Stimulated activated memory B cell treated with anti-CD40 and anti-IgM and Interleukin-4, amounts not matched to agents 10 μg/mL and 1 μg/mL and 100 μg/mL, for 72 hours (primary cell): ENCODE results near the gene SAP130.

ENCODE experiments used
- ATAC-seq: fragments of 150-1000 bp; cut with Tn5 transposase; 2 replicates; pipeline ENCODE4 v1.10.0; 2021
- H3K27ac Mint-ChIP-seq: one replicate; pipeline ENCODE4 v1.8.0; 2022; ENCODE audit warnings: mild to moderate bottlenecking, mixed read lengths
- H3K27me3 Mint-ChIP-seq: one replicate; pipeline ENCODE4 v1.8.0; 2022; ENCODE audit warnings: mixed read lengths
- H3K36me3 Mint-ChIP-seq: one replicate; pipeline ENCODE4 v1.8.0; 2022; ENCODE audit warnings: mixed read lengths
- H3K4me1 Mint-ChIP-seq: one replicate; pipeline ENCODE4 v1.8.0; 2022; ENCODE audit warnings: mixed read lengths
- H3K4me3 Mint-ChIP-seq: one replicate; pipeline ENCODE4 v1.8.0; 2022; ENCODE audit warnings: mild to moderate bottlenecking, moderate library complexity, mixed read lengths
- H3K9me3 Mint-ChIP-seq: one replicate; pipeline ENCODE4 v1.8.0; 2022; ENCODE audit warnings: mixed read lengths

Gene SAP130

GRCh38 chr2:127993659-127994058 is 34.2 kb downstream of the SAP130 start:
- no peaks in the 10 kb centered on the region for H3K9me3 Mint-ChIP-seq
- no peak for ATAC-seq
- H3K4me1 Mint-ChIP-seq, result no peaks in the 10 kb centered on the region
- no peak overlapping the region for H3K4me3 Mint-ChIP-seq
- no peaks in the 10 kb centered on the region for H3K27me3 Mint-ChIP-seq
- no peak overlapping the region for H3K27ac Mint-ChIP-seq
- H3K36me3 Mint-ChIP-seq, result peaks cover 49% of the 10 kb centered on the region

DNA sequence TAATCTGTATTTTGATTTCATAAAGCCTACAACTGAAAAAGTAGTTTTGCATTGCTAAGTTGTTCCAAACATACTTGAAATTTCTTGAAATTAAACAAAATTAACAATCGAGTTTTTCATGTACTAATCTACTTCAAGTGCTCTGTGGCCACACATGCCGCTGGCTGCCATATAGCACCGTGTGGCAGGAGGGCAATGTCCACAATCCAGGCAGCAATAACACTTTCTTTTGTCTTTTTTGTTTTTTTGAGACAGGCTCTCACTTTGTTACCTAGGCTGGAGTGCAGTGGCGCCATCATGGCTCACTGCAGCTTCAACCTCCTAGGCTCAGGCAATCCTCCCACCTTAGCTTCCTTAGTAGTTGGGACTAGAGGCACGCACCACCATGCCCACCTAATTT is 36.1 kb downstream of the SAP130 start:
- no peak overlapping the region for H3K4me3 Mint-ChIP-seq
- no peaks in the 10 kb centered on the region for H3K4me1 Mint-ChIP-seq
- H3K27ac Mint-ChIP-seq, result no peak overlapping the region
- no peaks in the 10 kb centered on the region for H3K27me3 Mint-ChIP-seq
- H3K36me3 Mint-ChIP-seq, result peaks cover 46% of the 10 kb centered on the region
- no peak for ATAC-seq
- H3K9me3 Mint-ChIP-seq, result no peaks in the 10 kb centered on the region

GRCh38 chr2:127986548-127987079 is 41.2 kb downstream of the SAP130 start:
- Mint-ChIP-seq H3K36me3 (peaks cover 59% of the 10 kb centered on the region), H3K27ac (no peak overlapping the region)

DNA sequence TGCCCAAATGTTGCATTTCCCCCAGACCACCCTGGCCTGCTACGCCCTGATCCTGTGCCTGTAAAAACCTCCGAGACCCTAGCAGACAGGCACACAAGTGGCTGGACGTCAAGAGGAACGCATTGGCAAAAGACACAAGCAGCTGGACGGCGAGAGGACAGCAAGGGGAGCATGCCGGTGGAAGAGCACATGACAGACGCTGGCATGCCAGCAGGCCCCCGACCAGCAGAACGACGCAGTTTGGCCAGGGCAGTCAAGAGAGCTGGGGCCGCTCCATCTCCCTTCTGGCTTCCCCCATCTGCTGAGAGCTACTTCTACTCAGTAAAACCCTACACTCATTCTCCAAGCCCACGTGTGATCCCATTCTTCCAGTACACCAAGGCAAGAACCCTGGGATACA is 42.1 kb downstream of the SAP130 start:
- Mint-ChIP-seq H3K4me3 (no peak overlapping the region), H3K27me3 (no peaks in the 10 kb centered on the region), H3K36me3 (peaks cover 66% of the 10 kb centered on the region), H3K9me3 (no peaks in the 10 kb centered on the region), H3K27ac (no peak overlapping the region), H3K4me1 (no peaks in the 10 kb centered on the region)
- no peak for ATAC-seq

More at GRCh38 chr2:127986548-127987079, 41.2 kb downstream of the SAP130 start:
- H3K9me3 Mint-ChIP-seq, result no peaks in the 10 kb centered on the region
- H3K4me1 Mint-ChIP-seq, result no peaks in the 10 kb centered on the region
- no peaks in the 10 kb centered on the region for H3K27me3 Mint-ChIP-seq
- H3K4me3 Mint-ChIP-seq, result no peak overlapping the region
- no peak for ATAC-seq

- Mint-ChIP-seq H3K27ac (no peak overlapping the region), H3K36me3 (peaks cover 69% of the 10 kb centered on the region), H3K4me3 (no peak overlapping the region), H3K4me1 (no peaks in the 10 kb centered on the region), H3K9me3 (no peaks in the 10 kb centered on the region), H3K27me3 (no peaks in the 10 kb centered on the region)
- ATAC-seq, result no peak
These were observed 42.7 kb downstream of the SAP130 start for GRCh38 chr2:127985026-127985734.

DNA sequence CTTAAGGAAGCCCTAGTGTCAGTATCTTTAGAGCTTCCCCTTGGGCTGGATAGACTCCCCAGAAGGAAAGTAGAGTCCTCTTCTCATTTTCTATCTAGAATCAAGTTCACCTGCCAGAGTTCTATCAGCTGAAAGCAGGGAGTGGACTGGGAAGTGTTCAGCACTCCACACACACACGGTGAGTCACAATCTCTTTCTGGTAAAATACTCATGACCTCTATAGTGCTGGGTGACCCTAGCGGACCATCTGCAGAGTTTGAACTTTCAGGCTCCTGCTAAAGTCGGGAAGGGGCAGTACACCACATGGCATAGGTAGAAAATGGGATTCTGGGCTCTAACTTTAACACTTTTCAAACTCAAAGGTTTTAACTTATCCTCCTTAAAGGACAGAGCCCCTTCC is 43.3 kb downstream of the SAP130 start:
- H3K9me3 Mint-ChIP-seq, result no peaks in the 10 kb centered on the region
- peaks cover 72% of the 10 kb centered on the region for H3K36me3 Mint-ChIP-seq

DNA sequence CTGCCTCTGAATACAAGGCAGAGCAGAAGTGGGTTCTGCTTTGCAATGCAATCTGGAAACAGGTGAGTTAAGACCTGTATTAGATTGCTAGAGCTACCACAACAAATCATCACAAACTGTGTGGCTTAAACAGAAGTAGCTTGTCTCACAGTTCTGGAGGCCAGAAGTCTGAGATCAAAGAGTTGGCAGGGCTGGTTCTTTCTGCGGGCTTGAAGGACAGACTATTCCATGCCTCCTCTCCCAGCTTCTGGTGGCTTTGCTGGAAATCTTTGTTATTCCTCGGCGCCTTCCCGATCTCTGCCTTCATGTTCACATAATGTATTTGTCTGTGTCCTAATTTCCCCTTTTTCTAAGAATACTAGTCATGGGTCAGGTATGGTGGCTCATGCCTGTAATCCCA is 58.4 kb downstream of the SAP130 start:
- H3K27me3 Mint-ChIP-seq, result no peaks in the 10 kb centered on the region
- no peak for ATAC-seq
- no peaks in the 10 kb centered on the region for H3K9me3 Mint-ChIP-seq
- peaks cover 72% of the 10 kb centered on the region for H3K36me3 Mint-ChIP-seq
- no peak overlapping the region for H3K4me3 Mint-ChIP-seq
- no peaks in the 10 kb centered on the region for H3K4me1 Mint-ChIP-seq
- H3K27ac Mint-ChIP-seq, result no peak overlapping the region

More for the DNA sequence above, 43.3 kb downstream of the SAP130 start:
- Mint-ChIP-seq H3K27ac (no peak overlapping the region), H3K4me1 (no peaks in the 10 kb centered on the region), H3K27me3 (no peaks in the 10 kb centered on the region), H3K4me3 (no peak overlapping the region)
- no peak for ATAC-seq

- no peaks in the 10 kb centered on the region for H3K4me1 Mint-ChIP-seq
- no peaks in the 10 kb centered on the region for H3K9me3 Mint-ChIP-seq
- H3K27ac Mint-ChIP-seq, result no peak overlapping the region
- no peak for ATAC-seq
- H3K36me3 Mint-ChIP-seq, result peaks cover 69% of the 10 kb centered on the region
- H3K27me3 Mint-ChIP-seq, result no peaks in the 10 kb centered on the region
- H3K4me3 Mint-ChIP-seq, result no peak overlapping the region
These were observed 59.1 kb downstream of the SAP130 start for GRCh38 chr2:127968610-127969339.

- Mint-ChIP-seq H3K27me3 (no peaks in the 10 kb centered on the region), H3K9me3 (no peaks in the 10 kb centered on the region), H3K36me3 (peaks cover 76% of the 10 kb centered on the region), H3K4me3 (no peak overlapping the region), H3K4me1 (no peaks in the 10 kb centered on the region), H3K27ac (no peak overlapping the region)
- no peak for ATAC-seq
These were observed 66.1 kb downstream of the SAP130 start for GRCh38 chr2:127961729-127962128.

DNA sequence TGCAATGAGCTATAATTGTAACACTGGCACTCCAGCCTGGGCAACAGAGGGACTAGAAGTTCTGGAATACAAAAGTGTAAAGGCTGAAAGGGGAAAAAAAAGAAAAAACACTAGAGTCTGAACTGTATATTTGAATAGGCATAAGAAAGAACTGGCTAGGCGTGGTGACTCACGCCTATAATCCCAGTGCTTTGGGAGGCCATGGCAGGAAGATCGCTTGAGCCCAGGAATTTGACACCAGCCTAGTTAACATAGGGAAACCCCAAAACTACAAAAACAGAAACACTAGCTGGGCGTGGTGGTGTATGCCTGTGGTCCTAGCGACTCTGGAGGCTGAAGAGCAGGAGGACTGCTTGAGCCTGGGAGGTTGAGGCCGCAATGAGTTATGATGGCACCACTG is 70.6 kb downstream of the SAP130 start:
- H3K9me3 Mint-ChIP-seq, result no peaks in the 10 kb centered on the region
- no peaks in the 10 kb centered on the region for H3K4me1 Mint-ChIP-seq
- peaks cover 53% of the 10 kb centered on the region for H3K36me3 Mint-ChIP-seq
- no peaks in the 10 kb centered on the region for H3K27me3 Mint-ChIP-seq
- no peak for ATAC-seq
- no peak overlapping the region for H3K27ac Mint-ChIP-seq
- H3K4me3 Mint-ChIP-seq, result no peak overlapping the region

DNA sequence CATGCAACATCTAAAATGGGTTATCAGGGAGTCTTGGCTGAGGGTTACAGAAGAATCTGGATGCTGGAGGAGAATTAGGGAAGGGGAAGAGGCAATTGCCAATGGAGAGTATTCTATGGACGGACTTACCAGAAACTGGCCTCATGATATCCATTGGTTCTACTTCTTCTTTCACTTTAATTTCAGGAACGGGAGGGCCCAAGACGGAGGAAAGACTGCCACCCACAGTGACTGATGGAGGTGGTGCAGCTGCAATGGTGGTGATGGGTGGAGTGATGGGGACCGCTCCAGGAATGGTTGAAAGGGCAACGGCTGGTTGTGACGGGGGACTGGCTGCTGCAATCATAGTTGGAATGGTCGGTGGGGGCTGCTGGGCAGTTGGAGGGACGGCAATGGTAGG is 73.0 kb downstream of the SAP130 start:
- no peaks in the 10 kb centered on the region for H3K9me3 Mint-ChIP-seq
- peaks cover 9% of the 10 kb centered on the region for H3K4me1 Mint-ChIP-seq
- no peak for ATAC-seq
- no peak overlapping the region for H3K27ac Mint-ChIP-seq
- peaks cover 41% of the 10 kb centered on the region for H3K36me3 Mint-ChIP-seq
- H3K27me3 Mint-ChIP-seq, result no peaks in the 10 kb centered on the region
- H3K4me3 Mint-ChIP-seq, result no peak overlapping the region

GRCh38 chr2:127953849-127954248 is 74.0 kb downstream of the SAP130 start:
- no peak for ATAC-seq
- Mint-ChIP-seq H3K9me3 (no peaks in the 10 kb centered on the region), H3K4me3 (no peak overlapping the region), H3K27ac (no peak overlapping the region), H3K4me1 (peaks cover 9% of the 10 kb centered on the region), H3K27me3 (no peaks in the 10 kb centered on the region), H3K36me3 (peaks cover 32% of the 10 kb centered on the region)

GRCh38 chr2:127953128-127953718 is 74.6 kb downstream of the SAP130 start:
- H3K4me3 Mint-ChIP-seq, result no peak overlapping the region
- no peak for ATAC-seq

DNA sequence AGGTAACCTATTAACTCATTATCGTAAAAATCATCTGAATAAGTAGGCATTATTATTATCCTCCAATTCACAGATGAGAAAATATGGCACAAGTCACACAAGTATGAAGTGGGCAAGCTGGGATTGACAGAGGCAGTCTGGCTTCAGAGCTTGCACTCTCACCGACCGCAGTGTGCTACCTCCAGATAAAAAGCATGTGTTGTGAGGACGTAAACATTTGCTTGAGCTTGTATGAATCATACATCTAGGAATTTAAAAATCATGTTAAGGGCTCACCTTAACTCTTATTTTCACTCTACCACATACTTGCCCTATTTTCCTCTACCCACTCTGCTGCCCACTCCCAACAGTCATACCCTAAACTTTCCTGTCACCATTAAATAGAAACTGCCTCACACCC is 76.8 kb downstream of the SAP130 start:
- H3K27me3 Mint-ChIP-seq, result no peaks in the 10 kb centered on the region
- H3K4me1 Mint-ChIP-seq, result peaks cover 9% of the 10 kb centered on the region
- H3K9me3 Mint-ChIP-seq, result no peaks in the 10 kb centered on the region
- no peak overlapping the region for H3K27ac Mint-ChIP-seq
- peaks cover 36% of the 10 kb centered on the region for H3K36me3 Mint-ChIP-seq
- no peak overlapping the region for H3K4me3 Mint-ChIP-seq
- ATAC-seq, result no peak

More at GRCh38 chr2:127953128-127953718, 74.6 kb downstream of the SAP130 start:
- Mint-ChIP-seq H3K4me1 (peaks cover 9% of the 10 kb centered on the region), H3K27me3 (no peaks in the 10 kb centered on the region), H3K36me3 (peaks cover 27% of the 10 kb centered on the region), H3K9me3 (no peaks in the 10 kb centered on the region), H3K27ac (no peak overlapping the region)

GRCh38 chr2:127950264-127950663 is 77.6 kb downstream of the SAP130 start:
- no peaks in the 10 kb centered on the region for H3K9me3 Mint-ChIP-seq

More at GRCh38 chr2:127950264-127950663, 77.6 kb downstream of the SAP130 start:
- no peak overlapping the region for H3K27ac Mint-ChIP-seq
- H3K4me1 Mint-ChIP-seq, result peaks cover 9% of the 10 kb centered on the region
- no peaks in the 10 kb centered on the region for H3K27me3 Mint-ChIP-seq
- H3K4me3 Mint-ChIP-seq, result no peak overlapping the region
- ATAC-seq, result peak; percentile 51
- peaks cover 43% of the 10 kb centered on the region for H3K36me3 Mint-ChIP-seq
